ENCODE results near the gene MUSTN1.

The MUSTN1 gene

GRCh38 chr3:52835766-52836470 is 1.1 kb upstream of the MUSTN1 start:
- no peak for DNase-seq (ENCODE audit: low spot score)

GRCh38 chr3:52833202-52833601 is 1.6 kb downstream of the MUSTN1 start:
- DNase-seq (ENCODE audit: low spot score) = no peak

GRCh38 chr3:52831500-52832301 is 3.1 kb downstream of the MUSTN1 start:
- no peak for DNase-seq (ENCODE audit: low spot score)

- DNase-seq (ENCODE audit: low spot score) = no peak
These were observed 4.1 kb downstream of the MUSTN1 start, which contains the start of gene ITIH4 for GRCh38 chr3:52830535-52831258. ITIH4 (minus strand) TSS chr3:52830672; CDS start chr3:52830642, 30 bp downstream.

GRCh38 chr3:52829906-52830463 is 4.8 kb downstream of the MUSTN1 start:
- DNase-seq (ENCODE audit: low spot score) = no peak

GRCh38 chr3:52829482-52829881 is 5.3 kb downstream of the MUSTN1 start:
- DNase-seq (ENCODE audit: low spot score) = no peak

- DNase-seq (ENCODE audit: low spot score) = no peak
These were observed 6.9 kb downstream of the MUSTN1 start for GRCh38 chr3:52827866-52828376.

GRCh38 chr3:52827441-52827840 is 7.4 kb downstream of the MUSTN1 start:
- no peak for DNase-seq (ENCODE audit: low spot score)

- no peak for DNase-seq (ENCODE audit: low spot score)
These were observed 10.8 kb downstream of the MUSTN1 start for GRCh38 chr3:52824037-52824436.

GRCh38 chr3:52822363-52822762 is 12.5 kb downstream of the MUSTN1 start:
- DNase-seq (ENCODE audit: low spot score) = no peak

GRCh38 chr3:52820736-52821135 is 14.1 kb downstream of the MUSTN1 start:
- DNase-seq (ENCODE audit: low spot score) = peak; percentile 62

GRCh38 chr3:52819936-52820335 is 14.9 kb downstream of the MUSTN1 start:
- DNase-seq (ENCODE audit: low spot score) = peak; percentile 18

GRCh38 chr3:52817860-52818259 is 17.0 kb downstream of the MUSTN1 start:
- DNase-seq (ENCODE audit: low spot score) = no peak

GRCh38 chr3:52817221-52817620 is 17.6 kb downstream of the MUSTN1 start:
- DNase-seq (ENCODE audit: low spot score) = no peak

- no peak for DNase-seq (ENCODE audit: low spot score)
These were observed 18.2 kb downstream of the MUSTN1 start for GRCh38 chr3:52816654-52817053.

- no peak for DNase-seq (ENCODE audit: low spot score)
These were observed 18.6 kb downstream of the MUSTN1 start for GRCh38 chr3:52816199-52816598.

GRCh38 chr3:52813810-52814209 is 21.0 kb downstream of the MUSTN1 start:
- DNase-seq (ENCODE audit: low spot score) = no peak

- DNase-seq (ENCODE audit: low spot score) = no peak
These were observed 23.3 kb downstream of the MUSTN1 start for GRCh38 chr3:52811452-52812011.

GRCh38 chr3:52810923-52811322 is 23.9 kb downstream of the MUSTN1 start:
- no peak for DNase-seq (ENCODE audit: low spot score)

- DNase-seq (ENCODE audit: low spot score) = no peak
These were observed 25.0 kb downstream of the MUSTN1 start for GRCh38 chr3:52809662-52810377.

- no peak for DNase-seq (ENCODE audit: low spot score)
These were observed 25.7 kb downstream of the MUSTN1 start for GRCh38 chr3:52809149-52809548.

All from SK-N-DZ (cell line).